ENCODE results near the gene ACSM5.

Gene ACSM5

GRCh38 chr16:20409398-20410120, at the start of gene ACSM5:
ACSM5 (plus strand) TSS chr16:20409534; CDS start chr16:20411485, 1,951 bp downstream.
- DNase-seq (ENCODE audit: low spot score), result no peak

GRCh38 chr16:20359997-20360396, 49.3 kb upstream of the ACSM5 start:
- no peak for DNase-seq (ENCODE audit: low spot score)

DNA sequence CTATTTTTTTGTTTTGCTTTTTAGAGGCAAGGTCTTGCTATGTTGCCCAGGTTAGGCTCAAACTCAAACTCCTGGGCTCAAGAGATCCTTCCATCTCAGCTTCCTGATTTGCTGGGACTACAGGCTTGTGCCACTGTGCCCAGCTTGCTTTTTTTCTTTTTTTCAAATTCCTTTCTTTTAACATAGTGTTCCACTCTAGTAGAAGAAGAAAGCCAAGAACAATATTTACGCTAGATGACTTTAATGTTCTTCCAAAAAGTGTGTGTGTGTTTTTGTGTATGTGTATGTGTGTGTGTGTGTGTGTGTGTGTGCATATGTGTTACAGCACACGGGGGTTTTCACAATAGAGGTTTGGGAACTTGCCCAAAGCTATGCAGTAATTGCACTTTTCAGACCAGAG, 46.1 kb upstream of the ACSM5 start:
- no peak for DNase-seq (ENCODE audit: low spot score)

- DNase-seq (ENCODE audit: low spot score), result no peak
Observed at GRCh38 chr16:20364051-20364450, 45.3 kb upstream of the ACSM5 start.

- DNase-seq (ENCODE audit: low spot score), result no peak
Observed at GRCh38 chr16:20369452-20370054, 39.8 kb upstream of the ACSM5 start.

DNA sequence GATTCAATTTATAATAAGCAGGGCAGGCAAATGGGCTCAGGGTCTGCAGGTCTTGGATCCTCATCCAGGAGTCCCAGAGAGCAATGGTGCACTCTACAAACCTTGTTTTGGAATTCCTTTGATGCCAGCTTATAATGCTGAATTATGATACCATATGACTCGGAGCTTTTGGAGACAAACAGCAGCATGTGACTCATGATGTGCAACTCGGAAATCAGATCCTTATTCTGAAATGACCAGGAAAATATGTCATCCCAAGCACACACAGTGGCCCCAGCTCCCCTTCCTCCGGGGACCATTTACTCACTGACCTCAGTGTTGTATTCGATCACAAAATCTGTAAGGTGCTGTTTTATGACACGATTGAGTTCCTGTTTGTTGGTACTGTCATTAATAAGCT, 36.6 kb upstream of the ACSM5 start:
- no peak for DNase-seq (ENCODE audit: low spot score)

DNA sequence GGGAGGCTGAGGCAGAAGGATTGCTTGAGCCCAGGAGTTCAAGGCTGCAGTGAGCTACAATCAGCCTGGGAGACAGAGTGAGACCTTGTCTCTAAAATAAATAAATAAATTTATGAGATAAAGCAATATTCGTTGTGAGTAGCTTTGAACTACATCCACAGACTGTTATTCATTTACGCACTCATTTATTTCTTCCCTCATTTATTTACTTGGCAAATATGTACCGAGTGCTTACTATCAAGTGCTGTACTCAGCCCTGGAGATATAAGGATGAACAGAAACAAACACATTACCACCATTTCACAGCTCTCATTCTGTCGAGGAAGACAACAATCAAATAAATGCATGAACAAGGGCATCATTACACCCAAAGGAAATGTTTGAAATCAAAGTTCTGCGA, 32.2 kb upstream of the ACSM5 start:
- DNase-seq (ENCODE audit: low spot score), result no peak

DNA sequence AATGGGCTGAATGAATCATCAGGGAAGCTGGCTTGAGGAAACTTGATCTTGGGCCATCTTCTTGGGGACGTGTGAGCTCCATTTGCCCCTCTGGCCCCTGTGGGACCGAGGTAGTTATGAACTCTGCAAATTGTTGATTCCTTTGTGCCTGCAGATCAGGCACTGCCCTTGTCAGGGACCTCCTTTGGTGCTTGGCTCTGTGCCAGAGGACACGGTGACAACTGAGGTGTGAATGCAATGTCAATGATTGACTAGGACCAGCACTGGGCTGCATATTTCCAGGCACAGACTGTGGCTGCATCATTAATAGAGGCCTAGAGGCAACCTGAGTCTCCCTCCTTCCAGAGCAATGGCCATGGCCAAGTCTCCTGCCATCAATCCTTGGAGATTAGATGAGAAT, 28.6 kb upstream of the ACSM5 start:
- DNase-seq (ENCODE audit: low spot score), result no peak

- DNase-seq (ENCODE audit: low spot score), result no peak
Observed at GRCh38 chr16:20382202-20382948, 27.0 kb upstream of the ACSM5 start.

DNA sequence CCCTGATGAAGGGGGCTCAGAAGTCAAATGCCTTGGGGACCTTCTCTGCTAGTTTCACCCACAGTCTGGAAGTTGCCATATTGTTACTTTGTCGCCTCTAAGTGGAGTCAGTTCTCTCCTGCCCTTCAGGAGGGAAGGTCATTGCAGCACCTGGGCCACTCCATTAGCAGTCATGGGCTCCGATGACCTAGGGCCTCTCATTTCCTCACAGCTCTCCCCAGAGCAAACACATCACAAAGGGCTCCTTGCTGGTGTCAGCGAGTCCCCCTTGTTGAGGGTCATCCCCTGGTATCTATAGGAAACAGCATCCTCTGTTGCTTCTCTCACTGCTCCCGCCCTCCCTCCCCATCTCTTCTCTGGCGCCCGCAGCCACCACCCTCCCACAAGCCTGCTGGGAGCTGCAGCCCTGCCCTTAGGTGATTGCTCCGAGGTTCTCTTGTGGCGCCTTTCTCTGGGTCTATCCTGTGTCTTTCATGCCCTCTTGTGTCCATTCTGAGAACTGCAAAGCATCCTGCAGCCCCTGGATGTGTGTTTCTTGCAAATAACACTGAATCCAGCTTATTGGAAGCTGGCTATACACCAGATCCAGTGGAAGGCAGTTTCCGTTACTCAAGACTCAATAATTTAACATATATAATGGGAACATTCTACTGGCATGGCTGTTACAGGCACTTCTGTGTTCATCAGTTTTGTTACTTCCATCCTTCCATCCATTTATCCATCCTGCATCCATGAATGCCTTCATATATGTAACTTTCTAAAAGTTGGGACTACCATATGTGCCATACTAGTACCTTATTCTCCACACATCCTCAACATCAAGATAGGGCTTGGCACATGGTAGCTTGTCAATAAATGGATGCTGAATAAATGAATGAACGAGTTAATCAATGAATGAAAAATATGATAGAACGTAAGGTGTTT, 26.0 kb upstream of the ACSM5 start:
- peak; percentile 57 for DNase-seq (ENCODE audit: low spot score)

DNA sequence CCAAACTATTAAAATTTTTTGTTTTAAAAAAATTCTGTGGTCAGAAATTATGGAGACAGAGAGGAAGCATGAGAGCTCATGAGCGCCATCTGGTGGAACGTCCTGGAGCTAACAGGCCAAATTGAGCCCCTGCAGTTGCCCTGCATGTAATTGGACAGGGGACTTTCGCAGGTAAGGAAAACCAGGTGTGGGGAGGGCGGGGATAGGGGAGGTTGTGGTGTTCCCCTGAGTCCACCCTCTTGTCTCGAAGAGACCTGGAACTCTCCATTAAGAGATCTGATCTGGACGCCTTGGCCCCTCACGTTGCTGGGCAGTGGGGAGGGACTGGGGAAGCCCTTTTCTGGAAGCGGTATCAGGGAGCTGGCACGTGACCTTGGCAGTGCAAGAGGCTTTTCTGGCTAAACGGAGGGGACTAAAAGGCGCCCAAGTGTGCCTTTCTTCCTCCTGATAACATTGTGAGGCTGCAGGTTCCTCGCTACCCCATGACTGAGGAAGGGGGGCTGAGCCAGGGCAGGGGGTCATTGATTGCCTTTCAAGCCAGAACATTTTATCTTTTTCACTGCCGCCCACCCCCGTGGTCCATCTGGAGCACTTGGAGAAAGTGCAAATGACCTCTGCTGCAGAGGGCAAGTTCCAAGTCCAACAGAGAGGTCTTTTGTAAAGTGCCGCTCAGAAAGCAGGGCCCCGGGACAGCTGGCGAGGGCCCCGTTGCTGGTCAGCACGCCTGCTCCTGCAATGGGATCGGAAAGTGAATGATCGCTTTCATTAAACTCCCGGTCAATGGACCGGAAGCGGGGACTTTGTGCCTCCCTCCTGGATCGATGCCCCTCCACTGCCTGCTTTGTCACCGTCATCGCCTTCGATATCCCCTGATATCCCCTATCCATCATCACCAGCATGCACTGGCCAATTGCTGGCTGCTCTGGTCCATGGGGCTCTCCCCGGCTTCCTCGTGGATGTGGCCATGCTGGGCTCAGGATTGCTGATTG, 23.2 kb upstream of the ACSM5 start:
- peak; percentile 47 for DNase-seq (ENCODE audit: low spot score)

DNA sequence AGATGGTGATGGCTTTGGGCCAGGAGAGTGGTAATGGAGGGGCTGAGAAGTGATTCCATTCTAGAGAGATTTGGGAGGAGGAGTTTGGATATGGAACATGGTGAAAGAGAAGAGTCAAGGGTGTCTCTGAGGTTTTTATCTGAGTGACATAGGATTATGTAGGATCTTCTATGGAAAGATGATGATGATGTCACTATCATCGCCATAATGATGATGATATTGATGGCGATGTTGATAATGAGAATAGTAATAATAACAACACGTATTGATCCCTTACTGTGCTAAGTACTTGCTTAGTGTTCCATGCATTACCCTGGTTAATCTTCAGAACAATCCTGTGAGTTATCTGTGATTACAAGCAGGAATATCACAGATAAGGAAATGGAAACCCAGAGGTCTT, 21.4 kb upstream of the ACSM5 start:
- no peak for DNase-seq (ENCODE audit: low spot score)

DNA sequence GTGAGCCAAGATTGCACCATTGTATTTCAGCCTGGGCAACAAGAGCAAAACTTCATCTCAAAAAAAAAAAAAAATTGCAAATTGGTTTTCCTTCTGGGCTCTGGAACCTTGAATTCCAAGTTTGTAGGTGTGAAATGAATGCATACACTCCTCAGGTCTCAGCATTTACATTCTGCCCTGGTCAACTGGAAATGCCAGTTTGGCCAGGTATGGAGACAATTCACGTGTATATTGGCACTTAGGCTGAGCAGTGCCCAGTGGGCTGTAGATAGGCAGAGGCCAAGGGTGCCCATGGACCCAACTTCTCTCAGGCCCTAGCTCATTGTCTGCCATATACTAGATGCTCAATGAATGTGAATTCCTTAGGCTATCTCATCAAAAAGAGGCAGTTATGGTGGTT, 20.5 kb upstream of the ACSM5 start:
- DNase-seq (ENCODE audit: low spot score), result no peak

GRCh38 chr16:20391045-20391444, 18.3 kb upstream of the ACSM5 start:
- no peak for DNase-seq (ENCODE audit: low spot score)

- no peak for DNase-seq (ENCODE audit: low spot score)
Observed at GRCh38 chr16:20393801-20394577, 15.3 kb upstream of the ACSM5 start.

DNA sequence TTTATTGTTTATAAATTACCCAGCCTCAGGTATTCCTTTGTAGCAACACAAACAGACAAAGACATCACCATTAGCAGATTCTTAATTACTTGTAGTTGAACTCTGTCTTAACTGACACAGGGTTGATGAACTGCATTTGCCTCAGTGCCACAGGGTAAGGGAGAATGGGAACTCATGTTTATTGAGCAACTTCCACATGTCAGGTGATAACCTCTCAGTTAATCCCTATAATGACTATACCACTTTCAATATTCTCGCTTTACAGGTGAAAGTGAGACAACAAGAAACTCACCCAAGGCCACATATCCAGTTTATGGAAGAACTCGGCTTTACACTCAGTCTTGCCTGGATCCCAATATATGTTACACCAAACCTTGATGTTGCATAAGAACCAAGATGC, 13.4 kb upstream of the ACSM5 start:
- no peak for DNase-seq (ENCODE audit: low spot score)

- no peak for DNase-seq (ENCODE audit: low spot score)
Observed at GRCh38 chr16:20396846-20397467, 12.4 kb upstream of the ACSM5 start.

DNA sequence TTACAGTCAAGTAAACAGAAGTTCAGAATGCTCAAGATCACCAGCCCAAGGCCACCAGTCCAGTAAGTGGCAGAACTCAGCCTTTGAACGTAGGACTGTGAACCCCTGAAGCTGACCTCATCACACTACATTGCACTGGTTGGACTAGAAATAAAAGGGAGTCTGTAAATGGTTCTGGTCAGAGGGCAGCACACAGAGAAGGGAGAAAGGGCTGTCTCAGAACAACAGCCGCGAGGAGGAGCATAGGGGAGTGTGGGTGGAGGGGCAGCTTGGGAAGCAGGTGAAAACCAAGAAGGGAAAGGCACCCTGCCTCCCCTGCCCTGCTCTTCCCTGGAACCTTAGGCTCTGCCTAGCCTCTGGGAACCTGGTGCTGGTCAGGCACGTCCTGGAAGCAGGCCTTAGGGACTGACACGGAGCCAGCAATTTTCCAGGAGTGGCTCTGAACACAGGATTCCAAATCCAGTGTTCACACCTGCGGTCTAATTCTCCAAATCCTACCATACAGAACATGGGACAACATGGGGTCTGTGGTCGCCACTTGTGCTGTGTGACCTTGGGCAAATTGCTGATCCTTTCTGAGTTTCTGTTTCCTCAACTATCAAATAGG, 11.8 kb upstream of the ACSM5 start:
- DNase-seq (ENCODE audit: low spot score), result no peak

DNA sequence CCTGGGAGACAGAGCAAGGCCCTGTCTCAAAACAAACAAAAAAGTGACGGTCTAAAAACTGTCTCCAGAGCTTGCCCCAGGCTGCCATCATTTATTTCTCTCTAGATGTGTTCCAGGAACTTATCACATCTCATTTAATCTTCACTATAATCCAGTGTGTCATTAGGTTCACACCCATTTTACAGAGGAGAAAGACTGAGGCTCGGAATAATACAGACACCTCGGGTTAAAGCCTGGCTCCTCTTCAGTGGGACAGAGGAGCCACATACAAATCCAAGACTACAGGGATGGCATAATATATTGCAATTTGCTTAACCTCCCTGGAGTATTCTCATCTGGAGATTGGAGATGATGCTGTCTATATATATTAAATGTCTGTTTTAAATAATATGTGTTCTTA, 10.7 kb upstream of the ACSM5 start:
- DNase-seq (ENCODE audit: low spot score), result no peak

Data from LoVo (cell line).